Measurements from ENCODE around the gene DTD1.

Gene DTD1

DNA sequence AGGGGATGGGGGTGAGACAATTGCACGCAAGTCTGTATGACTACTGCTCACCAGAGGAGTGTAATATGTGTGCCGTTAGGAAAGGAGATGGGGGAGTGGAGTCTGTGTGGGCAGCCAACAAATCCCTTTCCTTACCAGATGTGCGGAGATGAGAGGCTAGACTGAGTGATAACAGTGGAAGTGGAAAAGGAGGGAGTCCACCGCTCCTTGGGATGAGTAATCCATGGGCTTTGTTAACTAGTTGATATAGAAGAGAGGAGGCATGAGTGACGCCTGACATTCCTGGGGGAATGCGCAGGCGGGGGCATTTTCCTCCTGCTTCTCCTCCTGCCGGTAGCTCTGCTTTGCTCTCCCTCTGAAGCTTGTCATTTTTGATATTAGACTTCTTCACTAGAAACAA is 34.1 kb upstream of the DTD1 start:
- H3K4me3 ChIP-seq (ENCODE audit: low read depth, low read length): no peak overlapping the region
- TF ChIP-seq, protein P1, sequence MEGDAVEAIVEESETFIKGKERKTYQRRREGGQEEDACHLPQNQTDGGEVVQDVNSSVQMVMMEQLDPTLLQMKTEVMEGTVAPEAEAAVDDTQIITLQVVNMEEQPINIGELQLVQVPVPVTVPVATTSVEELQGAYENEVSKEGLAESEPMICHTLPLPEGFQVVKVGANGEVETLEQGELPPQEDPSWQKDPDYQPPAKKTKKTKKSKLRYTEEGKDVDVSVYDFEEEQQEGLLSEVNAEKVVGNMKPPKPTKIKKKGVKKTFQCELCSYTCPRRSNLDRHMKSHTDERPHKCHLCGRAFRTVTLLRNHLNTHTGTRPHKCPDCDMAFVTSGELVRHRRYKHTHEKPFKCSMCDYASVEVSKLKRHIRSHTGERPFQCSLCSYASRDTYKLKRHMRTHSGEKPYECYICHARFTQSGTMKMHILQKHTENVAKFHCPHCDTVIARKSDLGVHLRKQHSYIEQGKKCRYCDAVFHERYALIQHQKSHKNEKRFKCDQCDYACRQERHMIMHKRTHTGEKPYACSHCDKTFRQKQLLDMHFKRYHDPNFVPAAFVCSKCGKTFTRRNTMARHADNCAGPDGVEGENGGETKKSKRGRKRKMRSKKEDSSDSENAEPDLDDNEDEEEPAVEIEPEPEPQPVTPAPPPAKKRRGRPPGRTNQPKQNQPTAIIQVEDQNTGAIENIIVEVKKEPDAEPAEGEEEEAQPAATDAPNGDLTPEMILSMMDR (IDR thresholded peaks at IDR 0.05; ENCODE audit: low read depth, low read length): no peak
- in situ Hi-C loops (cut with HindIII; ENCODE audit: low sequenced_read_pairs): no loop called here
- no peak for DNase-seq (ENCODE audit: low read depth, low spot score)

GRCh38 chr20:18566892-18567738 is 20.7 kb upstream of the DTD1 start, which contains the start of gene SMIM26:
Gene SMIM26 (plus strand): TSS chr20:18567432. CDS start chr20:18567479, 47 bp downstream.
- peak; percentile 90 for DNase-seq (ENCODE audit: low read depth, low spot score)
- TF ChIP-seq, protein P1 (IDR thresholded peaks at IDR 0.05; ENCODE audit: low read depth, low read length): no peak
- H3K4me3 ChIP-seq (ENCODE audit: low read depth, low read length): peak within 1 kb of the TSS; percentile 66
- in situ Hi-C loops (cut with HindIII; ENCODE audit: low sequenced_read_pairs): no loop called here

GRCh38 chr20:18567739-18568091 is 20.1 kb upstream of the DTD1 start:
- in situ Hi-C loops (cut with HindIII; ENCODE audit: low sequenced_read_pairs): no loop called here
- DNase-seq (ENCODE audit: low read depth, low spot score): no peak
- H3K4me3 ChIP-seq (ENCODE audit: low read depth, low read length): peak overlapping the region; percentile 66
- TF ChIP-seq, protein P1 (IDR thresholded peaks at IDR 0.05; ENCODE audit: low read depth, low read length): no peak

DNA sequence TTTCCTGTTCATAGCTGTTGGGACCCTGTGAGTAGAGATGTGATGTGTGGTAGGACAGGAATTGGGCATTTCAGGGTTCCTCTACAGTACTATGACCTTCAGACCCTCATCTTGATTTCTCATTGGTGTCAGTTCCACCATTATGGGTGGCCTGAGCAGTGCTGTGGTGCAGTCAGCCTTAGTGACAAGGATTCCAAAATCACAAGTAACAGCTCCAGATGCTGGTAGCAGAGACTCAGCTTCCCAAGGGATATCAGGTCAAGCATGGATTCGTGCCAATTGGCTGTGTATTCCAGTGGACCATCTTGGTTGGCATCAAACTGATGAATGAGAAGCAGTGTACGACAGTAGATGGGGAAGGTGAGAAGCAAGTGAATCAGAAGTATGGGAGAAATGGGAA is 16.8 kb upstream of the DTD1 start:
- H3K4me3 ChIP-seq (ENCODE audit: low read depth, low read length): no peak overlapping the region
- TF ChIP-seq, protein P1 (IDR thresholded peaks at IDR 0.05; ENCODE audit: low read depth, low read length): no peak
- in situ Hi-C loops (cut with HindIII; ENCODE audit: low sequenced_read_pairs): no loop called here
- DNase-seq (ENCODE audit: low read depth, low spot score): no peak

- no peak for DNase-seq (ENCODE audit: low read depth, low spot score)
- TF ChIP-seq, protein P1 (IDR thresholded peaks at IDR 0.05; ENCODE audit: low read depth, low read length): no peak
- H3K4me3 ChIP-seq (ENCODE audit: low read depth, low read length): no peak overlapping the region
- in situ Hi-C loops (cut with HindIII; ENCODE audit: low sequenced_read_pairs): no loop called here
Observed at GRCh38 chr20:18571578-18571977, 16.3 kb upstream of the DTD1 start.

DNA sequence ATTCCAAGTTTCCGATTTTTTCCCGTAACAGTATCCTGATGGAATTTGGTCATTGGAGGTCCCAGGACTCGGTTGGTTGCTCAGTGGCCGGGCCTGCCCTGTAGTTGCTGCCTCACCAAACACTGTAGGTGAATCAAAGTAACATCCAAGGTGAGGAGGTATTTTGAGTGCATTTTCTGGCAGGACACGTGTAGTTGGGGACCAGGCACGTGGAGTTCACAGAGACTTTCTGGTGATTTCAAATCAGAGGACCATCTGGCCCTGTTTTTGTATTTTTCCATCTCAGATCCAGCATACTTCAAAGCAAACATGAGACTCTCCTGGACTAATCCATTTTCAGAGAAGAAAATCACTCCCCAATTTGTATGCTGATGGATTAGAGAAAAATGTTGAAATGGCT is 9.9 kb upstream of the DTD1 start:
- H3K4me3 ChIP-seq (ENCODE audit: low read depth, low read length): no peak overlapping the region
- in situ Hi-C loops (cut with HindIII; ENCODE audit: low sequenced_read_pairs): no loop called here
- TF ChIP-seq, protein P1 (IDR thresholded peaks at IDR 0.05; ENCODE audit: low read depth, low read length): no peak
- DNase-seq (ENCODE audit: low read depth, low spot score): no peak
